Testis (tissue), 2 donors: ENCODE data around the gene ADPRM.

Experiments used
- CTCF ChIP-seq, 3 experiments: fragments of 450-650 bp in 2 of 3; fragments of 200-600 bp in 1 of 3; sonication (generic) in 1 of 3; IDR thresholded peaks; one replicate each; pipeline ENCODE4 v1.5.1; 2016 to 2019; ENCODE audit warnings: antibody characterized with exemption in 3 of 3, mild to moderate bottlenecking in 2 of 3, moderate library complexity in 1 of 3
- POLR2A ChIP-seq: fragments of 450-650 bp; IDR thresholded peaks from one replicate; pipeline ENCODE4 v1.6.1; 2017; ENCODE audit warnings: antibody characterized with exemption, mild to moderate bottlenecking, moderate library complexity

GRCh38 chr17:10756185-10756584 is 58.8 kb downstream of the ADPRM start:
- TF ChIP-seq CTCF (IDR thresholded peaks at IDR 0.05) (no peak), POLR2A (no peak)
